Heart left ventricle (tissue), 16 donors: ENCODE measurements around the gene FGF8. TPM values are rescaled to one million over a fixed set of nuclear protein-coding genes. Genes with fewer than 3 reads are reported as not detected.

ENCODE experiments used
- ATAC-seq, 4 donors: fragments of 200-7000 bp; cut with Tn5 transposase; one replicate each; pipeline ENCODE4 v1.9.1; 2020 to 2022; ENCODE audit warnings: moderate library complexity in 4 of 4, mild to moderate bottlenecking in 3 of 4, moderate number of reproducible peaks in 1 of 4
- DNase-seq, 5 donors: peaks; one replicate each; pipeline ENCODE4 v3.0.0-alpha.2; 2020
- H3K27ac ChIP-seq, 12 donors: fragments of 200-600 bp; sonication (generic) in 4 of 12; one replicate each; pipeline versions ENCODE4 v1.5.0 to v1.8.0; 2016 to 2022; ENCODE audit warnings: mild to moderate bottlenecking in 2 of 12
- H3K27me3 ChIP-seq, 9 donors: fragments of 200-600 bp; sonication (generic) in 2 of 9; one replicate each; pipeline versions ENCODE4 v1.5.1 to v1.8.0; 2016 to 2022; ENCODE audit warnings: mild to moderate bottlenecking in 3 of 9
- H3K36me3 ChIP-seq, 9 donors: fragments of 200-600 bp; sonication (generic) in 2 of 9; one replicate each; pipeline versions ENCODE4 v1.5.0 to v1.8.0; 2018 to 2022; ENCODE audit warnings: mild to moderate bottlenecking in 2 of 9
- H3K4me1 ChIP-seq, 12 donors: fragments of 200-600 bp; sonication (generic) in 4 of 12; one replicate each; pipeline versions ENCODE4 v1.5.0 to v1.8.0; 2016 to 2022; ENCODE audit warnings: mild to moderate bottlenecking in 3 of 12
- H3K4me3 ChIP-seq, 12 donors: fragments of 200-600 bp; sonication (generic) in 4 of 12; one replicate each; pipeline versions ENCODE4 v1.5.0 to v1.8.0; 2017 to 2022; ENCODE audit warnings: mild to moderate bottlenecking in 9 of 12, moderate library complexity in 4 of 12
- H3K9me3 ChIP-seq, 12 donors: fragments of 200-600 bp; sonication (generic) in 4 of 12; one replicate each; pipeline versions ENCODE4 v1.5.0 to v1.8.0; 2016 to 2022; ENCODE audit warnings: mild to moderate bottlenecking in 1 of 12
- CTCF ChIP-seq, 12 donors: fragments of 200-600 bp; sonication (generic) in 4 of 12; IDR thresholded peaks; one replicate each; pipeline versions ENCODE4 v1.5.0 to v1.8.0; 2018 to 2022; ENCODE audit warnings: antibody characterized with exemption in 12 of 12, mild to moderate bottlenecking in 5 of 12
- POLR2A ChIP-seq, 2 donors: fragments of 450-650 bp; IDR thresholded peaks; one replicate each; pipeline ENCODE4 v1.6.1; 2017; ENCODE audit warnings: antibody characterized with exemption in 2 of 2, mild to moderate bottlenecking in 2 of 2, moderate library complexity in 2 of 2
- whole genome bisulfite sequencing, 4 donors: extraction: QIAGEN DNeasy Blood & Tissue Kit in 2 of 4; methylation state at CpG; one replicate each; pipeline versions ENCODE4 v1.1.5 to v1.1.7; 2013 to 2018; 5-methylcytosine and 5-hydroxymethylcytosine counted together
- intact Hi-C, 10 donors: fragments of 100-400 bp; cut with DNase I; formaldehyde crosslinking; loops; one replicate each; pipeline versions ENCODE4 v1.11.1 to v1.14.2; 2022
- polyA plus RNA-seq, 2 donors: library from polyadenylated mRNA; stranded (reverse); fragments of 200-250 nt; gene quantifications; one replicate each; pipeline ENCODE4 v1.2.3, GENCODE V29; 2013
- total RNA-seq, 9 donors: library from RNA; depleted of rRNA in 2 of 9; stranded (reverse); fragments of >200 nt in 2 of 9; fragmentation: NEBNext Ultra II Directional in 3 of 9; extraction: Animal tissue kit (Norgen Biotek cat#: 25700) in 3 of 9; gene quantifications; one replicate each; pipeline versions ENCODE4 v1.1.0 to v1.2.4, GENCODE V29; 2016 to 2023
- donor health status: ischemic (EF 13 %, LVEDD 7.1; RV severe dilation, severe dysfunction).
- donor health status: healthy with polysubstance abuse.
- donor health status: DM: no; HTN: yes; CAD: no.
- donor health status: DM: no; HTN: no; CAD: no.
- donor health status: ischemic (EF 25% LVEDD 6.9; RV normal size, moderate dysfunction).
- donor health status: ischemic (EF 25% LVEDD 5.7; RV mildly dilated, moderate dysfunction).
- donor health status: healthy.
- donor health status: DM: yes; HTN: yes; CAD: no.
- donor health status: ischemic (EF 35%, LVEDD 5.7; RV mildly dilated, moderate dysfunction).
- donor health status: nonischemic (EF 11% LVEDD 7.7; RV severe dilation, severe dysfunction).
- donor health status: DM: yes; HTN: yes; CAD: no.
- donor health status: PGD.
- donor health status: ischemic (EF 29% LVEDD 5.4; RV normal size, mild dysfunction).
- donor health status: nonischemic (EF 23%, LVEDD 6.1; RV moderate dilation, normal function).

The FGF8 gene
- total and polyA plus RNA-seq, 11 donors = not detected

DNA sequence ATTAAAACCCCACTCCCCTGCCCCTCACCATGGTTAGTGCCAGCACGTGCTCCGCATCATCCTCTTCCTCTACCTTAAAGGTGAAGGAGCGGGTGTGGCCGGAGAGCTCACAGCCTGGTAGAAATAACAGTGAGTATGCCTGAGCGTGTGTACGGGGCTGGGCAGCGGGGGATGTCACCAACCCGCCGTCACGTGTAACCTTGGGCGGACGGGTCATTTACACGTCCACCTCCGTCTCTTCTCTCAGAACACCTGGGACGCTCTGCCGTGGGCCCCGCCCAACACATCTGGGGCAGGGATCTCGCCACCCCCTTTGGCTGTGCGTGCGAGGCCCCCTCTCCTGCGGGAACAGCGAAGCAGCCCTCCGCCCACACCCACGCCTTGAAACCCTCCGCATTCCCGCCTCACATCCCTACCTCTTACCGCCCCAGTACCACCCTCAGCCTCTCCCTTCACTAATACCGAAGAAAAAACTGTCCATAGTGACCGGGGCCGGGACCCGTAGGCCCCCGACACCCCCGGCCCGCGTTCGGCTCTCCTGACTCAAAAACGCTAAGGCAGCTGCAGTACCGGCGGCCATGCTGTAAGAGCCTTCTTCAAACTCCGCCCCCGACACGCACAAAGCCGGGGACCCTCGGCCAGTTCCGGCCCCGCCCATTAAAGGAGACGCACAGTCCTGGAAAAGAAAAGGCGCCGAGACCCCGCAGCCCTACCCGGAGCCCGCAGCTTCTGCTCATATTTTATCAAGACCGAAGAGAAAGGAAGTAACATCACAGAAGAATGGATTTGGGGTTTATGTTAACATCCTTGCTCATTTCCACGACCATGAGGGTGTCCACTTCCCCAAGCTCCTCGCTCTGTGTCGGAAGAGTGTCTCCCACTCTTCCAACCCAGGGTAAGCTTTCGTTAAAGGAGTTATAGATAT is 7.2 kb upstream of the FGF8 start, which contains the start of gene NPM3:
Gene NPM3, minus strand, starts transcription at position 636 of the 925 bp plus-strand sequence. Its CDS starts 56 bp downstream, at position 580.
- Histone ChIP-seq H3K9me3 (no peaks in the 10 kb centered on the region), H3K27me3 (peaks cover 0 to 18% (median 5%) of the 10 kb centered on the region in 9 donors), H3K27ac (peak within 1 kb of the TSS in 8 of 12 donors; percentile 20 to 68 (median 40)), H3K4me3 (peak within 1 kb of the TSS; percentile 25 to 84 (median 66)), H3K36me3 (peaks cover 0 to 44% (median 42%) of the 10 kb centered on the region in 9 donors), H3K4me1 (peaks cover 0 to 55% (median 38%) of the 10 kb centered on the region in 12 donors)
- intact Hi-C loops = loop anchor here in 5 of 10 donors (5.0 kb wide), 3 partner anchors 34 to 571 kb away; partner anchors contain the start of gene OGA (in 1 of the 5)
- DNase-seq = peak; percentile 81 to 87 (median 85)
- peak; percentile 60 to 81 (median 77) for ATAC-seq
- WGBS, 4 donors = 1 to 3% (median 3%) methylated on average over 37 to 57 of the region's 57 CpGs
- TF ChIP-seq POLR2A (IDR thresholded peaks at IDR 0.05) = no peak
- TF ChIP-seq CTCF (IDR thresholded peaks at IDR 0.05) = no peak

- ATAC-seq = peak in 1 of 4 donors; percentile 1
- Histone ChIP-seq H3K27ac (no peak overlapping the region), H3K4me1 (peaks cover 0 to 55% (median 38%) of the 10 kb centered on the region in 12 donors), H3K9me3 (no peaks in the 10 kb centered on the region), H3K36me3 (peaks cover 0 to 35% (median 33%) of the 10 kb centered on the region in 9 donors), H3K27me3 (peaks cover 0 to 26% (median 11%) of the 10 kb centered on the region in 9 donors), H3K4me3 (peak overlapping the region; percentile 25 to 84 (median 66))
- intact Hi-C loops = loop anchor here in 8 of 10 donors (2.0 to 5.0 kb wide), 5 partner anchors 35 to 570 kb away; partner anchors contain the start of gene OGA (in 1 of the 8)
- no peak for DNase-seq
- TF ChIP-seq CTCF (IDR thresholded peaks at IDR 0.05) (no peak), POLR2A (IDR thresholded peaks at IDR 0.05) (no peak)
- 60 to 67% (median 64%) methylated on average over 14 to 17 of the region's 17 CpGs for WGBS, 4 donors
Observed at GRCh38 chr10:101781984-101782810, 6.3 kb upstream of the FGF8 start.

GRCh38 chr10:101781655-101781983 is 5.7 kb upstream of the FGF8 start:
- DNase-seq (no peak), ATAC-seq (no peak)
- Histone ChIP-seq H3K36me3 (peaks cover 0 to 29% (median 28%) of the 10 kb centered on the region in 9 donors), H3K27me3 (peaks cover 0 to 31% (median 14%) of the 10 kb centered on the region in 9 donors), H3K9me3 (no peaks in the 10 kb centered on the region), H3K4me1 (peaks cover 0 to 55% (median 38%) of the 10 kb centered on the region in 12 donors), H3K27ac (no peak overlapping the region), H3K4me3 (no peak overlapping the region)
- intact Hi-C loops = loop anchor here in 8 of 10 donors (2.0 to 5.0 kb wide), 5 partner anchors 36 to 569 kb away; partner anchors contain the start of gene OGA (in 1 of the 8)
- no peak for TF ChIP-seq CTCF (IDR thresholded peaks at IDR 0.05)
- no peak for TF ChIP-seq POLR2A (IDR thresholded peaks at IDR 0.05)
- 75 to 87% (median 81%) methylated on average over 7 of the region's 7 CpGs for WGBS, 4 donors
